Transverse colon (tissue), 4 donors: ENCODE measurements around the gene E2F4. TPM values are rescaled to one million over a fixed set of nuclear protein-coding genes. Genes with fewer than 3 reads are reported as not detected.

Source experiments
- DNase-seq: peaks from one replicate; pipeline ENCODE4 v3.0.0-alpha.2; 2019
- H3K27ac ChIP-seq, 4 donors: fragments of 200-600 bp; sonication (generic); 2 replicates each; pipeline ENCODE4 v1.5.1; 2016 to 2018; ENCODE audit warnings: inconsistent platforms in 4 of 4
- H3K27me3 ChIP-seq: fragments of 200-600 bp; sonication (generic); 2 replicates; pipeline ENCODE4 v1.5.1; 2017; ENCODE audit warnings: inconsistent platforms
- H3K36me3 ChIP-seq, 4 donors: fragments of 200-600 bp; sonication (generic); 2 replicates each; pipeline ENCODE4 v1.5.1; 2017 to 2019; ENCODE audit warnings: inconsistent platforms in 4 of 4
- H3K4me1 ChIP-seq, 4 donors: fragments of 200-600 bp; sonication (generic); 2 replicates each; pipeline ENCODE4 v1.5.1; 2017 to 2020; ENCODE audit warnings: inconsistent platforms in 4 of 4
- H3K4me3 ChIP-seq, 4 donors: fragments of 200-600 bp; sonication (generic); 1 replicate in 1 of 4; 2 replicates in 3 of 4; pipeline versions ENCODE4 v1.5.1 to v1.6.1; 2017 to 2019; ENCODE audit warnings: inconsistent platforms in 4 of 4
- H3K9me3 ChIP-seq, 2 donors: fragments of 200-600 bp; sonication (generic); 2 replicates each; pipeline ENCODE4 v1.5.1; 2017 to 2019; ENCODE audit warnings: inconsistent platforms in 2 of 2
- EP300 ChIP-seq: sonication (generic); formaldehyde crosslinking; IDR thresholded peaks from one replicate; pipeline ENCODE4 v1.6.1; 2017; ENCODE audit warnings: antibody characterized with exemption, low read depth
- POLR2A ChIP-seq: fragments of 450-650 bp; IDR thresholded peaks from one replicate; pipeline ENCODE4 v1.6.1; 2016; ENCODE audit warnings: antibody characterized with exemption, mild to moderate bottlenecking, moderate library complexity
- POLR2AphosphoS5 ChIP-seq, 3 donors: sonication (generic); formaldehyde crosslinking; IDR thresholded peaks; one replicate each; pipeline ENCODE4 v1.6.1; 2016; ENCODE audit warnings: antibody characterized with exemption in 3 of 3
- whole genome bisulfite sequencing, 2 donors: methylation state at CpG; one replicate each; pipeline ENCODE4 v1.1.5; 2018; ENCODE audit warnings: low coverage in 1 of 2; 5-methylcytosine and 5-hydroxymethylcytosine counted together
- in situ Hi-C, 4 donors: fragments of 200-750 bp; cut with MboI; loops; one replicate each; pipeline versions ENCODE4 v1.15.0 to v1.15.1; 2017; ENCODE audit warnings: low sequenced_read_pairs in 3 of 4, low pct_ligation_motif_present in 1 of 4, low pct_unique_long_range_greater_than_20kb in 1 of 4
- intact Hi-C: fragments of 100-400 bp; cut with DNase I; formaldehyde crosslinking; loops from one replicate; pipeline ENCODE4 v1.15.1; 2023; ENCODE audit warnings: low total_unique reads
- total RNA-seq, 4 donors: library from RNA; depleted of rRNA; stranded (reverse); fragments of >200 nt; gene quantifications; one replicate each; pipeline ENCODE4 v1.1.0, GENCODE V29; 2016
- TF ChIP-seq, protein P1 (sequence below), 5 experiments: fragments of 200-600 bp in 3 of 5; fragments of 450-650 bp in 2 of 5; sonication (generic) in 3 of 5; IDR thresholded peaks; 1 replicate in 2 of 5; 2 replicates in 3 of 5; pipeline ENCODE4 v1.5.1; 2016 to 2017; ENCODE audit warnings: antibody characterized with exemption in 5 of 5, inconsistent platforms in 3 of 5, mild to moderate bottlenecking in 2 of 5, moderate library complexity in 1 of 5

Gene E2F4
- total RNA-seq, 4 donors from 2014 or later: 97.5 to 224 (median 159) TPM

DNA sequence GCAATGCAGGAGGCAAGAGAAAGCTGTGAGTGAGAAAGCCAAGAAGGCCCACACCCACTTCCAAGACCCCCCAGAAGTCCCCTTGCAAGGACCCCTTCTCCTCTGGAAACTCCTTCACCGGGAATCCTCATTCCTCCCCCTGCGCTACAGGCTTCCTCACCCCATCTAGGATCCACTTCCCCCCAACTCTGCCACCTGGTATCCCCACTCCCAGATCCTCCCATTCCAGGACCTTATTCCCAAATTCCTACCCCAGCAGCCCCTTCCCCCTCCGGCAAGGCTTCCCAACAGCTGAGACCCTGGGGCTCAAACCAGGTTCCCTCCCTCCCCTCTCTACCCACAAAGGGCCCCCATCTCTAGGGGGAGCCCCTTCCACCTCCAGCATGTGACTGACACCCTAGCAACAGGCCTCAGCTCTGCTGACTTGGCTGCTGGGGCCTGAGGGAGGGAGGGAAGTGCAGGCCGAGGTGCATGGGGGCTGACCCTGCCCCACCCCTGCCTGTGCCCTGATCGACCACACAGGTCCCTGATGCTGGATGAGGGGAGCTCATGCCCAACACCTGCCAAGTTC, 25.3 kb upstream of the E2F4 start:
- TF ChIP-seq POLR2AphosphoS5 (IDR thresholded peaks at IDR 0.05): no peak
- no peak for TF ChIP-seq EP300
- H3K36me3 ChIP-seq: no peaks in the 10 kb centered on the region
- H3K27me3 ChIP-seq: peaks cover 53% of the 10 kb centered on the region
- no peaks in the 10 kb centered on the region for H3K9me3 ChIP-seq
- intact Hi-C loops (no loop called here), in situ Hi-C loops (loop anchor here in 2 of 4 donors (25.0 kb wide), 2 partner anchors 179 to 204 kb away; partner anchors contain the start of genes CES3 (in 1 of the 2) and CES4A (in 1 of the 2))
- DNase-seq: peak; percentile 8
- no peak overlapping the region for H3K4me3 ChIP-seq
- WGBS, 2 donors: 80% methylated on average over 5 of the region's 5 CpGs; no CpG with 5 or more reads in 1 of the 2 donors
- peaks cover 16 to 70% (median 53%) of the 10 kb centered on the region in 4 donors for H3K4me1 ChIP-seq
- no peak overlapping the region for H3K27ac ChIP-seq

DNA sequence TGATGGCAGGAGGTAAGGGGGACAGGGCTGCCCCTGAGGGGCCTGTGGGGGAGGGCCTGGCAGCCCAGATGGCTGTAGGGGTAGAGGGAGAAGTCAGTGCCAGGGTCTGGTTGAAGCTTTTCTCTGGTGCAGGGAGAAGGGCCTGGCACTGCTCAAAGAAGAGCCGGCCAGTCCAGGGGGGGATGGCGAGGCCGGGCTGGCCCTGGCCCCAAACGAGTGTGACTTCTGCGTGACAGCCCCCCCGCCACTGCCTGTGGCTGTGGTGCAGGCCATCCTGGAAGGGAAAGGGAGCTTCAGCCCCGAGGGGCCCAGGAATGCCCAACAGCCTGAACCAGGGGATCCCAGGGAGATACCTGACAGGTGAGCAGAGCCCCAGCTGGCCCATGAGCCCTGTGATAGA, 24.4 kb upstream of the E2F4 start:
- DNase-seq: peak; percentile 6
- WGBS, 2 donors: 91% methylated on average over 7 of the region's 7 CpGs; no CpG with 5 or more reads in 1 of the 2 donors
- Histone ChIP-seq H3K36me3 (no peaks in the 10 kb centered on the region), H3K4me1 (peaks cover 15 to 62% (median 52%) of the 10 kb centered on the region in 4 donors), H3K4me3 (no peak overlapping the region), H3K27me3 (peaks cover 43% of the 10 kb centered on the region), H3K27ac (no peak overlapping the region), H3K9me3 (no peaks in the 10 kb centered on the region)
- TF ChIP-seq POLR2A: no peak
- no peak for TF ChIP-seq EP300
- TF ChIP-seq POLR2AphosphoS5 (IDR thresholded peaks at IDR 0.05): no peak
- TF ChIP-seq, protein P1, sequence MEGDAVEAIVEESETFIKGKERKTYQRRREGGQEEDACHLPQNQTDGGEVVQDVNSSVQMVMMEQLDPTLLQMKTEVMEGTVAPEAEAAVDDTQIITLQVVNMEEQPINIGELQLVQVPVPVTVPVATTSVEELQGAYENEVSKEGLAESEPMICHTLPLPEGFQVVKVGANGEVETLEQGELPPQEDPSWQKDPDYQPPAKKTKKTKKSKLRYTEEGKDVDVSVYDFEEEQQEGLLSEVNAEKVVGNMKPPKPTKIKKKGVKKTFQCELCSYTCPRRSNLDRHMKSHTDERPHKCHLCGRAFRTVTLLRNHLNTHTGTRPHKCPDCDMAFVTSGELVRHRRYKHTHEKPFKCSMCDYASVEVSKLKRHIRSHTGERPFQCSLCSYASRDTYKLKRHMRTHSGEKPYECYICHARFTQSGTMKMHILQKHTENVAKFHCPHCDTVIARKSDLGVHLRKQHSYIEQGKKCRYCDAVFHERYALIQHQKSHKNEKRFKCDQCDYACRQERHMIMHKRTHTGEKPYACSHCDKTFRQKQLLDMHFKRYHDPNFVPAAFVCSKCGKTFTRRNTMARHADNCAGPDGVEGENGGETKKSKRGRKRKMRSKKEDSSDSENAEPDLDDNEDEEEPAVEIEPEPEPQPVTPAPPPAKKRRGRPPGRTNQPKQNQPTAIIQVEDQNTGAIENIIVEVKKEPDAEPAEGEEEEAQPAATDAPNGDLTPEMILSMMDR (IDR thresholded peaks at IDR 0.05): no peak
- intact Hi-C loops: no loop called here
- in situ Hi-C loops: loop anchor here in 2 of 4 donors (25.0 kb wide), 2 partner anchors 180 to 205 kb away; partner anchors contain the start of genes CES3 (in 1 of the 2) and CES4A (in 1 of the 2)

DNA sequence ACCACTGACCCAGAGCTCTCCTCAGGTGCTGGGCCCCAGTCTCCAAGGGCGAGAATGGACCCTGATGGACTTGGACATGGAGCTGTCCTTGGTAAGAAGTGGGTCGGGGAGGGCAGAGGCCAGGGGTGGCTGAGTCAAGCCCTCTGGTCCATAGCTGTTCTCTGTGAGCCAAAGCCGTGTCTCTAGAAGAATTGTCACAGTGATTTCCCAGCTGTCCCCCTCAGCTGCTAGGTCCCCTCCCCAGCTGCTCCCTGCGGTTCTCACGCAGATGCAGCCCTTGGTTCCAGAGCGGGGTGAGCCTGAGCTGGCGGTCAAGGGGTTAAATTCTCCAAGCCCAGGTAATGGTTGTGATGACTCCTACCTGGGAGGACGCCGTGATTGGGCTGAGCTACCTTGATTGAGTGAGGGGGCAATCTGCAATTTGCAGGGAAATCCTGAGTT, 22.9 kb upstream of the E2F4 start:
- 70% methylated on average over 9 of the region's 9 CpGs; no CpG with 5 or more reads in 1 of the 2 donors for WGBS, 2 donors
- H3K4me1 ChIP-seq: peaks cover 23 to 59% (median 48%) of the 10 kb centered on the region in 4 donors
- intact Hi-C loops (no loop called here), in situ Hi-C loops (loop anchor here in 2 of 4 donors (25.0 kb wide), 2 partner anchors 182 to 207 kb away; partner anchors contain the start of genes CES3 (in 1 of the 2) and CES4A (in 1 of the 2))
- H3K4me3 ChIP-seq: no peak overlapping the region
- TF ChIP-seq POLR2AphosphoS5 (IDR thresholded peaks at IDR 0.05): no peak
- no peak for TF ChIP-seq POLR2A
- DNase-seq: no peak
- no peaks in the 10 kb centered on the region for H3K36me3 ChIP-seq
- peak overlapping the region; percentile 82 to 87 (median 83) for H3K27ac ChIP-seq
- H3K9me3 ChIP-seq: no peaks in the 10 kb centered on the region
- peaks cover 29% of the 10 kb centered on the region for H3K27me3 ChIP-seq

DNA sequence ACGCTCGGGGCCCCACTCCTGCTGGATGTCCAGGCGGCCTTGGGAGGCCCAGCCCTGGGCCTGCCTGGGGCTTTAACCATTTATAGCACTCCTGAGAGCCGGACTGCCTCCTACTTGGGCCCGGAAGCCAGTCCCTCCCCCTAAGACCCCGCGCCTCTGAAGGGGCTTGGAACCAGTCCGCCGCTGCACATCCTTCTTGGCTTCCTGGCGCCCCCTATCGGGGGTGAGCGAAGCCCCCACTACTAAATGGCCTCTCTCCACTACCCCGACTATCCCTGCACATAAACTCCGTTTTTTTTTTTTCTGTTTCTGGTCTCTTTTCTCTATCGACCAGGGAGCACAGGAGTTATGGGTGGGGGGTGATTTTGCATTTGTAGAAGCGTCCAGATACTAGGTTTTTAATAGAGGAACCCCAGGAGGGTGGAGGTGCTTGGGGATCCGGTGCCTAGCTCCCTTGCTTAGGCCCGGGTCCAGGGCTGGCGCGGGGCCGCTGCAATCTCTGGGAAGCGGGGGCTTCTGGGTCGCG, 22.2 kb upstream of the E2F4 start:
- 9 to 20% methylated on average over 11 to 24 of the region's 24 CpGs for WGBS, 2 donors
- in situ Hi-C loops (loop anchor here in 2 of 4 donors (25.0 kb wide), 2 partner anchors 182 to 207 kb away; partner anchors contain the start of genes CES3 (in 1 of the 2) and CES4A (in 1 of the 2)), intact Hi-C loops (loop anchor here (5.0 kb wide), 1 partner anchor 362 kb away; no protein-coding TSS in a partner anchor)
- Histone ChIP-seq H3K36me3 (no peaks in the 10 kb centered on the region), H3K4me1 (peaks cover 29 to 58% (median 47%) of the 10 kb centered on the region in 4 donors), H3K4me3 (peak overlapping the region; percentile 28 to 52 (median 43)), H3K9me3 (no peaks in the 10 kb centered on the region), H3K27me3 (peaks cover 22% of the 10 kb centered on the region), H3K27ac (peak overlapping the region; percentile 82 to 87 (median 83))
- TF ChIP-seq POLR2AphosphoS5 (IDR thresholded peaks at IDR 0.05): no peak
- TF ChIP-seq, protein P1 (IDR thresholded peaks at IDR 0.05): peak; percentile 22 to 54 (median 47)
- peak; percentile 38 for DNase-seq
